ENCODE measurements around the gene DNAH7.
"Not testable (repeated sequence)": the region's sequence is repeated elsewhere in the genome, so short reads cannot be mapped to it uniquely, and the experiment has no call there.

The DNAH7 gene

DNA sequence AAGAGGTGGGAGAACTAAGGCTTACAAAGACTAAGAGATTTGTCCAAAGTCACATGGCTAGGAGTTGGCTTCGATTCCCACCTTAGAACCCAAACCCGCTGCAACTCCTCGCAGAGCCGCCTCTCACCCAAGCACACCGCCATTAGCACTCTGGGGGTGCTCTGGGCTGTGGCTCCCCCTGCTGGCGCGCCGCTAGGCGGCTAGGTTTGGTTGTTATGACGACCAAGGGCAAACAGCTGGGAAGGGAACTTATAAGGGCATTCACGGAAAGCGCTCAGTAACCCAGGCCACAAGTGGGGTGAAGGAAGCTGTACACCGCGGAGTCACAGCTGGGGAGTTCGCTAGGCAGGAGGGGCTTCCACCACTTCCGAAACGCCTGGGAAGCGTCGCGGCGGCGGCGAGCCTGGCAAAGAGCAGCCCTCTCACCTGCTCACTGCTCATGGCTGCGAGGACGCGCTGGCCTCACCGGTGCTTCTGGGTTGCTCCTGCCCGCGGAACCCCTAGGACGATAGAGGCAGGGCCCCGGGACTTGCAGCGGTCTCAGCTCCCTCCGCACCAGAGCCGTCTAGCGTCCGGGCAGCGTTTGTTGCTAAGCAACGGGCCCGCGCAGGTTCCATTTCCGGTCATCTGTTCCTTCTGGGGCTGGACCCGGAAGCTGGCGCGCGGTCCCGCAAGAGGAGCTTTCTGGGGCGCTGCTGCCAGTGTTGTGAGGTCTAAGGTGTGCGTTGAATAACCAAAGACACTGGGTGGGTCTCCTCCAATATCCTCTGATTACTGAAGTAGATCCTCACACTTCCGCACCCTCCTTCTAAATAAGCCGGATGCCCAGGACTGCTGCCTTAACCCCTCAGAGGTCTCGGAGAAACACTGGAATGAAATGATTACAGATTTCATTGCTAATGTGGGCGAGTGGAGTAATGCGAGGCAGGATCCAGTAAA lies at the start of gene DNAH7:
Gene DNAH7 (minus strand): TSS at position 567 of the 939 bp plus-strand sequence. CDS start 126 bp downstream, at position 441.
- DNase-seq, result peak; percentile 68 to 94

DNA sequence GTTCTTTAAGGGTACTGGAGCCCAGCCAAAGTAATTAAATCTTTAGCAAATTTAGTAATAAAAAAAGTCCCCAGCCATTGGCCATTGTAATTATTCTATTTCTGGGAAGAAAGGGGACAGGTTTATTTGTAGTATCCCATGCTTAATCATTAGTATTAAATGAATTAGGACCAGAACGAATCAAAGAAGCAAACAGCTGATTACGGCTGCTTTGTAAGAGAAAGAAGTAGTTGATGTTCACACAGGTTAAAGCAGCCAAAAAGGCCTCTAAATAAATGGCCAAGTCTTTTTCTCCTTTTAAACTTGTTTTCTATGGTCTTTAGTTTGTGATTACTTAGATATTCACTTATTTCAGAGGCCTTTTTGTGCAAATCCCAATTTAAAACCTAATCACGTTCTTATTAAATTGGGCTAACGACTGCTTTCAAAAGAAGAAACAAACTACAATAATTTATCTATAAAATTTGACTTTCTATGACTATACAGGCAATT lies 48.6 kb upstream of the DNAH7 start:
- no peak for DNase-seq

GRCh38 chr2:196113061-196113974 lies 44.7 kb upstream of the DNAH7 start:
- DNase-seq, result no peak

DNA sequence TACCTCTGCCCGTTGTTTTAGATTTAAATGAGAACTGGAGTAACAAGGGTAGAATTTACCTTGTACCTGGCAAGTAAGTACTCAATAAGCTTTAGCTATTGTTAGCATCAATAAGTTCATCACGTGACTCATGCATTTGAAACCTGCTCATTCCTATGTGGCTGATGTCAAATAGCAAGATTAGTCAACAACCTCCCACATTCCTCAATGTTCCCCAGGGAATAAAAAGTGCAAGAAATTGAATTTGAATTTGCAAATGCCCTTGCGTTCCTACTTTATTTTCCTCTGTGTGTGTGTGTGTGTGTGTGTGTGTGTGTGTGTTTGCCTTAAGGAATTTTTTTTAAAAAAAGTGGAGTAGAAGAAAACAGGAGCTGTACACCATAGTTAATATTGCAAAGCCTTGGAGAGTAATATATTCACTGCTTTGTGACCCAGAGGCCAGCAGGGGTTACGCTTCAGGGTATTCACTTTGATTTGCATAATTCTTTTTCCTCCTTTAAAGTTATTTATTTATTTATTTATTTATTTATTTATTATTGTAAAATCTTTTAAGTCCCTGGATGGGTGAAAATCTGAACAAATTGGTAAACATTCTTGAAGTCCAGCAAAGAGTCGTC lies 43.9 kb upstream of the DNAH7 start:
- no peak for DNase-seq

DNA sequence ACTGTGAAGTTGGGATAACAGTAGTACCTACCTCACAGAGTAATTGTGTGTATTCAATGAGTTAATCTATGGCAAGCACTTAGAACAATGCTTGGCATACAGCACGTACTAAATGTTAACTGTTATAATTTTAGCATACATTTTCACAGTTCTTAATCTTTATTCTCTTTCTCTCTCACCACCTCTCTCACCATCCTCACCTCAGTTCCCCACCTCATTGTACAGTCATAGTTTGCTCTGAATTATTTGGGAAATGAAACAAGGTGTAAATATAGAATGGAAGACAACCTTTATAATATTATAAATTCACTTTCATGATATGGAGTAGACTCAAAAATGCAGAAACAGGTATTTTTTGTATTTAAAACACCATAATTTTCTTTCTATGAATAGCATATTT lies 40.0 kb upstream of the DNAH7 start:
- no peak for DNase-seq

- peak in 1 of 2 donors; percentile 85 for DNase-seq
Measured at GRCh38 chr2:196105951-196106350, 37.3 kb upstream of the DNAH7 start.

DNA sequence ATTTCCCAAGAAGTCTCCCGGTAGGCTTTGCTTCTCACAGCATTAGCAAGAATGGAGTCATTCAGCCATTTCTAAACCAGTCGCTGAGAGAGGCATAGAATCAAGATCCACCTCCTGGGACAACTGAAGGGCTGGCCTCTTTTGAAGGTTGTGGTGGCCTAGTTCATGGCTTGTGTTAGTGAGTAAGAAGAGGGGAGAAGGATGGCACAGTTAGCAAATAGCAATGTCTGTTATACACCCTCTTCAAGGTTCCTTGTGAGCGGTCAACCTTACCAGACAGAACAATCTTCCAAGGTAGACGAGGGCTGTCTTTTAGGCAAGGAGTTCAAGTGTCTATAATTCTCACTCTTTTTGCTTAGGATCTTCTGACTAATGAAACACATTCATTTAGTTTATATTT lies 35.4 kb upstream of the DNAH7 start:
- no peak for DNase-seq

DNA sequence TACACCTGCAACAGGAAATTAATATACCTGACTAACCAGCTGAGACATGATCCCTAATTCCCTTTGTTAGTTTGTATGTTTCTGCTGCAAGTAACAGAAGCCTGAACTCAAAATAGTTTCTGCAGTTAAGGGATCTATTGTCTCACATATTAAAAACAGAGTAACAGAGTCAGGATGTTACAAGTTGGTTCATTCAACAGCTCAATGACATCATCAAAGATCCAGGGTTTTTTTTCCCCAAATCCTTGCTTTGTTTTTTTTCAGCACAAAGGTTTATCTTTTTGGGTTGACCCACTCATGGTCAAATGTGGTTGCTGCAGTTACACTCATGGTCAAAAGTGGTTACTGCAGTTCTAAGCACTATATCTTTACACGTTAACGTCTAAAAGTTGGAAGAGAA lies 35.0 kb upstream of the DNAH7 start:
- DNase-seq, result no peak

GRCh38 chr2:196101325-196101991 lies 32.8 kb upstream of the DNAH7 start:
- DNase-seq, result peak in 1 of 2 donors; percentile 19

DNA sequence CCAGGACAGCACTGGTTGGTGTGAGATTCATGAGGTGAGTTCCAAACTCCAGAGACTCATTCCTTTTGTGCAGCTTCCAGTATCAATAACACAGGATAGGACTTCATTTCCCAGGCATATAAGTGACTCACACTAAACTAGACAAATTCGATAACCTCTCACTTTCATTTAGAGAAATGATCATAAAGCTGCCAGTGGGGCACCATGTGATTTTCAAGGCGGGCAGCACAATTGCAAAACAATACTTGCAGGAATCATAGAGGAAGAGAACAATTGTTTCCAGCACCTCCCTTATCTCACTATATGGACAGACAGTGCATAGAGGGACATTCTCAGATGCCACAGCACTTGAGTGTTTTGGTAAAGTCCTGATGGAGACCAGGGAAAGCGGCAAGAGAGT lies 31.3 kb upstream of the DNAH7 start:
- DNase-seq, result no peak

DNA sequence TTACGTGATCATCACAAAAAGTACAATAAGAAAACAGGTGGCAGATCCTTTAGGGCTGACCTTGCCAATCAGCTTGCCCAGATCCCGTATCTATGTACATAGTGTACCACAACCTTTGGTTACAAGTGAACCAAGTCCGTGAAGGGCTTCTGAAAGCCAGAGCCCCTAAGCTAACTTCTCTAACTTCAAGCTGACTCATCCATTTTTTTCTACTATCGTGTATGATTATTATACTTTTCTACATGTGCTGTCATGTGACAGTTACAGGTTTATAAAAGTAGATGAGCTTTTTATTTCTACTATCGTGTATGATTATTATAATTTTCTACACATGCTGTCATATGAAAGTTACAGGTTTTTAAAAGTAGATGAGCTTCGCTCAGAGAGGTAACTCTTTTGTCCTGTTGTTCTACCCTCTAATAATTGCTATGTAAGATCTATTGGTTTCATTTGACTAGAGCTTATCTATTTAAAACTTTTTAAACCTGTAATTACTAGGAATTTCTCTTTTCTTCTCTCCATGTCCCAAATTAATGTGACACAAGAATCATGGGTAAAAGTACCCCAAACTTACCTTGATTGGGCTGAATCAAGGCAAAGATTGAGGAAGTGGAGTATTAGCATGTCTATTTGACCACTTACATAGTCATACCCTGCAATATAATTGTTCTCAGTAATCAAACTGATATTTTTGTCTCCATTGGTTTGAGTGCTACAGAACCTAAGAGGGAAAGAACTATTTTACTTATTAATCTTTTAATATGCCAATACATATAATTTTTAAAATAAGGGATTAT lies 29.4 kb upstream of the DNAH7 start:
- no peak for DNase-seq

DNA sequence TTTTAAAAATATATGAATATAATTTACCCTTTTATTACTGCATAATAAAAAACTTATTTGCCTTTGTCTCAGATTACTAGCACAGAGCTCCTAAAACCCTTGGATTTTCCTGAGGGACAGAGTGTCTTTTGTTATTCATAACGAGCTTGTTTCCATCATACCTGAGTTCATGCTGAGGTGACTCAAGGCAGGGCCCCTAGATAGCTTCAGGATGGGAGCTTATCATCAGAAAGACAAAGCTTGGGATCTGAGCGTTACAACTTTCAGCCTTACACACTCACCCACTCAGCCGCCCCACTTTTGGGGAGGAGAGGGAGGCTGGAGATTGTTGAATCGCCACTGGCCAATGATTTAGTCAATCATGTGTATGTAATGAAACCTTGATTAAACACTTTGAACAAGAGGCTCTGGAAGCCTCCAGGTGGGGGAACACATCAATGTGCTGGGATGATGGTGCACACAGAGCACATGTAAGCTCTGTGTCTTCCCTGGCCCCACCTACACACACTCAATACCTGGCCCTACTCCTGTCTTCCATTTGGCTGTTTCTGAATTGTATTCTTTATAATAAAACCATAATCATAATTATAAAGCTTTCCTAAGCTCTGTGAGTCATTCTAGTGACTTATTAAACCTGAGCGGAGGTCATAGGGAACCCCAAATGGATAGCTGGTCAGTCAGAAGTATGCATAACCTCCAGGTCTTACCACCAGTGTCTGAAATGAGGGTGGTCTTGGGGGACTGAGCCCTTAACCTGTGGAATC lies 28.5 kb upstream of the DNAH7 start:
- DNase-seq, result no peak

DNA sequence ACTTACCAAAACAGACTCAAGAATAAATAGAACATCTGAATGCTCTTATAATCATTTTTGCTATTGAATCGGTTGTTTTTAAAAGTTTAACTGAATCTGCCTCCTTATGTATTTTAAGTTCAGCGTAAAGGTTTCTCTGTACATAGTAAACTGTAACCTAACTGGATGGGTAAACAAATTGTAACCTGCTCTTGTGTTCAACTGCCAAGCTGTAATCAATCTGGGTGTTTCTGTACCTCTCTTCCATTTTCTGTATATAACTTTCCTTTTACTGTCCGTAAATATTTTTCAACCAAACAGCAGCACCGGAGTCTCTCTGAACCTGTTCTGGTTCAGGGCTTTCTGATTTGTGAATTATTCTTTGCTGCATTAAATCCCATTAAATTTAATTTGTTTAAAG lies 27.6 kb upstream of the DNAH7 start:
- no peak for DNase-seq

GRCh38 chr2:196089448-196089847 lies 20.8 kb upstream of the DNAH7 start:
- DNase-seq, result not testable (repeated sequence)

DNA sequence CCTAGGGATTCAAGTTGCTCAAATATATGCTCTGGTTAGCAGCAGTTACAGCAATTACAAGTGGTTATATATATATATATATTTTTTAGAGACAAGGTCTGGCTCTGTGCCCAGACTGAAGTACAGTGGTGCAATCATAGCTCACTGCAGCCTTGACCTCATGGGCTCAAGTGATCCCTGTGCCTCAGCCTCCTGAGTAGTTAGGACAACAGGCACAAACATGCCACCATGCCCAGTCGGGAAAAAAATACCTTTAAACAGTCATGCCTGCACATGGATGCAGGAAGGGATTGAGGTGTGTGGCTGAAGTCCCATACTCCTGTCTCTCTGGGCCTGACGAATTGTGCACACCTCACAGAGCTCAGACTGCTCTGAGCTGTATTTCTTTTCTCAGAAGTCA lies 19.6 kb upstream of the DNAH7 start:
- no peak for DNase-seq

DNA sequence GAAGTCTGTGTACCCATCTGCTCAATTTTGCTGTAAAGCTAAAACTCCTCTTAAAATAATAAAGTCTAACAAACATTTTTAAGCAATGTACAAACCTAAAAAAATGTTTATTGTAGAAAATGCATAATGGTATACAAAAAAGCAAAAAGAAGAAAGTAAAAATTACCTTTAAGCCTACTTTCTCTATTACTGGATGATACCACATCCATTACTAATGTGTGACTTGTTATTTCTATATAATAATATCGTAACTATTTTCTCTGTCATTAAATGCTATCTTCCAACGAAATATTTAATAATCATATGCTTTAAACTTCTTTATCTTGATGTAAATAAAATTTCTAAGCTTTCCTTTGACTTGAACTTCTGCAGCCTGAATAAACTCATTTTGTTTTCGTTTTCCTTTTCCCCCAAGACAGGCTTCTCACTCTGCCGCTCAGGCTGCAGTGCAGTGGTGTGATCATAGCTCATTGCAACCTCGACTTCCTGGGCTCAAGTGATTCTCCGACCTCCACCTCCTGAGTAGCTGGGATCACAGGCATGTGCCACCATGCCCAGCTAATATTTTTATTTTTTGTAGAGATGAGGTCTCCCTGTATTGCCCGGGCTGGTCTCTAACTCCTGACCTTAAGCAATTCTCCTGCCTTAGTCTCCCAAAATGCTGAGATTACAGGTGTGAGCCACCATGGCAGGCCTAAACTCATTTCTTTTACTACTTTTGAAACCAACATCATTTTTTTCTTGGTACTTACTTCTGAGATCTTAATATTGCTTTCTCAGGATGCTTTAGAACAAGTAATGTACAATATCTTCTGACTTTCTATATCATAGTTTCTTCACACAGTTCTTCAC lies 18.1 kb upstream of the DNAH7 start:
- DNase-seq, result no peak

DNA sequence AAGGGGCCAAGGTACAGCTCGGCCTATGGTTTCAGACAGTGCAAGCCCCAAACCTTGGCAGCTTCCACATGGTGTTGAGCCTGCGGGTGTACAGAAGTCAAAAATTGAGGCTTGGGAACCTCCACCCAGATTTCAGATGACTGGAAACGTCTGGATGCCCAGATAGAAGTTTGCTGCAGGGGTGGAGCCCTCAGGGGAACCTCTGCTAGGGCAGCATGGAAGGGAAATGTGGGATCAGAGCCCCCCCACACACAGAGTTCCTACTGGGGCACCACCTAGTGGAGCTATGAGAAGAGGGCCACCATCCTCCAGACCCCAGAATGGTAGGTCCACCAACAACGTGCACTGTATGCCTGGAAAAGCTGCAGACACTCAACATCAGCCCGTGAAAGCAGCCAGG lies 15.0 kb upstream of the DNAH7 start:
- DNase-seq, result no peak

- DNase-seq, result no peak
Measured at GRCh38 chr2:196080526-196080925, 11.9 kb upstream of the DNAH7 start.

DNA sequence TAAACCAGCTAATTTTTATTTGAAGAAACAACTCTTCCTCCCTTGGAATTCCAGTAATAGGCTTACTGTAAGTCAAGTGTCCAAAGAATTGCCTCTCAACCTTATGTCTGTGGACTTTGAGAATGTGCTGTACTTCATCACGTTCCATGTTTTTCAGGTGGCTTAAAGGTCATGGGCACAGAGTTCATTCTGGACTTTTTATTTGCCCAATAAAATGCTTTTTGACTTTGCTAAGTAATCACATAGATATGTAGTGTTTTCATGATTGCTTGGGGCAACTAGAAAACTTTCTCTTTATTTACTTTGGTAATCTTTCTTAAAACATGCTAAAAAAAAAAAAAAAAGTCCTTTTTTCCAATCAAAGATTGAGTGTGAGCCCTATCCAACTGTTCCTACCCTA lies 10.4 kb upstream of the DNAH7 start:
- DNase-seq, result no peak

DNA sequence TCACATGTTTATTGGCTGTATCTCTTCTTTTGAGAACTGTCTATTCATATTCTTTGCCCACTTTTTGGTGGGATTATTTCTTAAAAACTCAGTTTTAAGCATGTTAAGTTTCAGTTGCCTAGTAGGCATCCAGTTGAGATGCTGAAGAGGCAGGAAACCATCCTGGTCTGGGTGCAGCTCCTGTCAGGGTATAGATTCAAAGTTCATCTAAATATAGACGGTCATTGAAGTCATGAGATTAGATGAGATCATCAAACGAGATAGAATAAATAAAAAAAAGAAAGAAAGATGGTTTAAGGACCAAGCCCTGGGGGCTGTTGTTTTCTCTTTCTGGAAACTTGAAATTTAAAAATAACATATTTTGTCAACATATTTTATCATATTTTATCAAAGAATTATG lies 9.2 kb upstream of the DNAH7 start:
- no peak for DNase-seq

All from bone marrow (tissue), 2 donors.